HG03066 (cell line): ENCODE results near the gene ZBTB2.
"Not testable (repeated sequence)": the region's sequence is repeated elsewhere in the genome, so short reads cannot be mapped to it uniquely, and the experiment has no call there.

ENCODE experiments used
- ATAC-seq: cut with Tn5 transposase; IDR thresholded peaks from one replicate; pipeline ENCODE4 v1.9.1; 2021; ENCODE audit warnings: low read depth; ENCODE audit not compliant: unreplicated experiment

ZBTB2 gene

GRCh38 chr6:151339369-151339768, 52.0 kb downstream of the ZBTB2 start:
- no peak for ATAC-seq

- no peak for ATAC-seq
Observed at GRCh38 chr6:151338651-151339200, 52.6 kb downstream of the ZBTB2 start.

- ATAC-seq, result no peak
Observed at GRCh38 chr6:151335930-151336329, 55.4 kb downstream of the ZBTB2 start.

GRCh38 chr6:151330130-151330696, 61.1 kb downstream of the ZBTB2 start:
- no peak for ATAC-seq

- ATAC-seq, result no peak
Observed at GRCh38 chr6:151327101-151327500, 64.3 kb downstream of the ZBTB2 start.

- ATAC-seq, result no peak
Observed at GRCh38 chr6:151326116-151326825, 65.1 kb downstream of the ZBTB2 start.

GRCh38 chr6:151325075-151326050, 66.0 kb downstream of the ZBTB2 start:
- no peak for ATAC-seq

- peak; percentile 17 for ATAC-seq
Observed at GRCh38 chr6:151324488-151324825, 66.9 kb downstream of the ZBTB2 start.

GRCh38 chr6:151323791-151324487, 67.4 kb downstream of the ZBTB2 start:
- ATAC-seq, result peak; percentile 76

- no peak for ATAC-seq
Observed at GRCh38 chr6:151322570-151322969, 68.8 kb downstream of the ZBTB2 start.

GRCh38 chr6:151321438-151321837, 69.9 kb downstream of the ZBTB2 start:
- ATAC-seq, result no peak

- ATAC-seq, result no peak
Observed at GRCh38 chr6:151320140-151320539, 71.2 kb downstream of the ZBTB2 start.

GRCh38 chr6:151317995-151318365, 73.4 kb downstream of the ZBTB2 start:
- ATAC-seq, result no peak

GRCh38 chr6:151317103-151317994, 74.0 kb downstream of the ZBTB2 start:
- no peak for ATAC-seq

- not testable (repeated sequence) for ATAC-seq
Observed at GRCh38 chr6:151315661-151316060, 75.7 kb downstream of the ZBTB2 start.
